Measurements from ENCODE around the gene RANGAP1.

The RANGAP1 gene

GRCh38 chr22:41215926-41216325 is 70.1 kb downstream of the RANGAP1 start:
- H3K4me3 ChIP-seq (ENCODE audit: low read depth, low read length), result no peak overlapping the region
- no peak for TF ChIP-seq CTCF (IDR thresholded peaks at IDR 0.05; ENCODE audit: low read depth, low read length, missing control alignments)
- no peak for DNase-seq (ENCODE audit: low read depth)

- no peak overlapping the region for H3K4me3 ChIP-seq (ENCODE audit: low read depth, low read length)
- no peak for DNase-seq (ENCODE audit: low read depth)
- TF ChIP-seq CTCF (IDR thresholded peaks at IDR 0.05; ENCODE audit: low read depth, low read length, missing control alignments), result no peak
These were observed 70.6 kb downstream of the RANGAP1 start for GRCh38 chr22:41215409-41215808.

GRCh38 chr22:41206719-41207118 is 79.3 kb downstream of the RANGAP1 start:
- TF ChIP-seq CTCF (IDR thresholded peaks at IDR 0.05; ENCODE audit: low read depth, low read length, missing control alignments), result no peak
- DNase-seq (ENCODE audit: low read depth), result no peak
- no peak overlapping the region; the same call in 1 of the 2 replicates for H3K4me3 ChIP-seq (ENCODE audit: low read depth, low read length)

GRCh38 chr22:41204992-41205900 is 80.7 kb downstream of the RANGAP1 start, which contains the start of gene L3MBTL2:
L3MBTL2 (plus strand) TSS chr22:41205312; CDS start chr22:41205363, 51 bp downstream.
- peak within 1 kb of the TSS; percentile 59 for H3K4me3 ChIP-seq (ENCODE audit: low read depth, low read length)
- TF ChIP-seq CTCF (IDR thresholded peaks at IDR 0.05; ENCODE audit: low read depth, low read length, missing control alignments), result no peak
- DNase-seq (ENCODE audit: low read depth), result peak; percentile 88

- TF ChIP-seq CTCF (IDR thresholded peaks at IDR 0.05; ENCODE audit: low read depth, low read length, missing control alignments), result no peak
- DNase-seq (ENCODE audit: low read depth), result no peak
- H3K4me3 ChIP-seq (ENCODE audit: low read depth, low read length), result no peak overlapping the region
These were observed 81.9 kb downstream of the RANGAP1 start for GRCh38 chr22:41204066-41204465.

GRCh38 chr22:41203118-41203517 is 82.9 kb downstream of the RANGAP1 start:
- no peak for TF ChIP-seq CTCF (IDR thresholded peaks at IDR 0.05; ENCODE audit: low read depth, low read length, missing control alignments)
- DNase-seq (ENCODE audit: low read depth), result no peak
- H3K4me3 ChIP-seq (ENCODE audit: low read depth, low read length), result no peak overlapping the region
